SK-N-SH treated with all-trans-retinoic acid at 6 μM for 48 hours (cell line): ENCODE results near the gene MPDU1.
A peak's percentile ranks its signal among the peaks of the same experiment; 100 is the strongest.

Source experiments
- ATAC-seq: fragments of 200-7000 bp; cut with Tn5 transposase; 3 replicates; pipeline ENCODE4 v1.9.1; 2020; ENCODE audit warnings: mild to moderate bottlenecking, moderate library complexity
- ARNTL ChIP-seq: fragments of 450-650 bp; formaldehyde crosslinking; IDR thresholded peaks from 2 replicates; pipeline ENCODE4 v1.5.0; 2020; ENCODE audit warnings: low read depth, mild to moderate bottlenecking, moderate library complexity, borderline replicate concordance
- CSDC2 ChIP-seq: fragments of 250-450 bp; sonication (Bioruptor Pico); IDR thresholded peaks from 2 replicates; pipeline ENCODE4 v1.5.0; 2020; ENCODE audit warnings: mild to moderate bottlenecking, moderate library complexity
- CSRNP3 ChIP-seq: fragments of 250-450 bp; sonication (Bioruptor Pico); IDR thresholded peaks from 2 replicates; pipeline ENCODE4 v1.5.1; 2021; ENCODE audit warnings: mild to moderate bottlenecking, moderate library complexity
- ESRRG ChIP-seq: fragments of 250-450 bp; sonication (Bioruptor Pico); IDR thresholded peaks from 2 replicates; pipeline ENCODE4 v1.6.1; 2021; ENCODE audit warnings: mild to moderate bottlenecking
- GLIS3 ChIP-seq: fragments of 250-450 bp; sonication (Bioruptor Pico); IDR thresholded peaks from 2 replicates; pipeline ENCODE4 v1.5.0; 2020; ENCODE audit warnings: mild to moderate bottlenecking, moderate library complexity
- OSR1 ChIP-seq: fragments of 250-450 bp; sonication (Bioruptor Pico); IDR thresholded peaks from 2 replicates; pipeline ENCODE4 v1.8.0; 2022; ENCODE audit warnings: moderate library complexity, mild to moderate bottlenecking, inconsistent platforms
- PATZ1 ChIP-seq: fragments of 250-450 bp; sonication (Bioruptor Pico); IDR thresholded peaks from 2 replicates; pipeline ENCODE4 v1.8.0; 2020; ENCODE audit warnings: mild to moderate bottlenecking, moderate library complexity, borderline replicate concordance
- POU6F1 ChIP-seq: fragments of 250-450 bp; sonication (Bioruptor Pico); IDR thresholded peaks from 2 replicates; pipeline ENCODE4 v1.8.0; 2021; ENCODE audit warnings: low read depth, mild to moderate bottlenecking, moderate library complexity, borderline replicate concordance
- RARB ChIP-seq: fragments of 250-450 bp; sonication (Bioruptor Pico); IDR thresholded peaks from 2 replicates; pipeline ENCODE4 v1.8.0; 2021; ENCODE audit warnings: mild to moderate bottlenecking, moderate library complexity
- SNAI2 ChIP-seq: fragments of 250-450 bp; sonication (Bioruptor Pico); IDR thresholded peaks from 2 replicates; pipeline ENCODE4 v1.5.0; 2020; ENCODE audit warnings: mild to moderate bottlenecking, moderate library complexity
- TCF4 ChIP-seq: fragments of 250-450 bp; sonication (Bioruptor Pico); IDR thresholded peaks from 2 replicates; pipeline ENCODE4 v1.8.0; 2021; ENCODE audit warnings: mild to moderate bottlenecking, moderate library complexity, borderline replicate concordance
- TOX ChIP-seq: fragments of 250-450 bp; sonication (Bioruptor Pico); IDR thresholded peaks from 2 replicates; pipeline ENCODE4 v1.8.0; 2021; ENCODE audit warnings: mild to moderate bottlenecking, moderate library complexity, borderline replicate concordance
- TSHZ2 ChIP-seq: fragments of 250-450 bp; sonication (Bioruptor Pico); IDR thresholded peaks from 2 replicates; pipeline ENCODE4 v1.5.0; 2020; ENCODE audit warnings: mild to moderate bottlenecking, moderate library complexity
- ZFP3 ChIP-seq: fragments of 250-450 bp; sonication (Bioruptor Pico); IDR thresholded peaks from 2 replicates; pipeline ENCODE4 v1.5.0; 2020; ENCODE audit warnings: mild to moderate bottlenecking, moderate library complexity
- ZFP30 ChIP-seq: fragments of 450-650 bp; formaldehyde crosslinking; IDR thresholded peaks from 2 replicates; pipeline ENCODE4 v1.5.0; 2022; ENCODE audit warnings: mild to moderate bottlenecking, moderate library complexity
- ZNF565 ChIP-seq: fragments of 450-650 bp; formaldehyde crosslinking; conservative IDR thresholded peaks from 2 replicates; pipeline ENCODE4 v1.5.0; 2020; ENCODE audit warnings: low read depth, mild to moderate bottlenecking, moderate library complexity

MPDU1 gene

GRCh38 chr17:7570351-7570750 lies 13.3 kb upstream of the MPDU1 start:
- no peak for ATAC-seq
- TF ChIP-seq CSDC2 (CRISPR knock-in tag), result no peak
- no peak for TF ChIP-seq OSR1
- no peak for TF ChIP-seq TSHZ2 (CRISPR knock-in tag)
- no peak for TF ChIP-seq PATZ1 (CRISPR knock-in tag)

- no peak; the same call in 2 of the 3 replicates for ATAC-seq
- TF ChIP-seq ARNTL (CRISPR knock-in tag), result 0 out of 2 replicates have a peak, but pooled peaks have one; percentile 17
- TF ChIP-seq TSHZ2 (CRISPR knock-in tag), result no peak
- peak; percentile 21; the same call in 1 of the 2 replicates for TF ChIP-seq PATZ1 (CRISPR knock-in tag)
Measured at GRCh38 chr17:7572338-7572587, 11.4 kb upstream of the MPDU1 start.

GRCh38 chr17:7572588-7573323 lies 10.9 kb upstream of the MPDU1 start:
- peak; percentile 89 for ATAC-seq
- peak; percentile 58; the same call in 1 of the 2 replicates for TF ChIP-seq RARB (CRISPR knock-in tag)
- TF ChIP-seq ZFP3 (CRISPR knock-in tag), result peak; percentile 47; the same call in 1 of the 2 replicates
- no peak for TF ChIP-seq TSHZ2 (CRISPR knock-in tag)
- TF ChIP-seq ZFP30 (CRISPR knock-in tag), result peak; percentile 41; the same call in 1 of the 2 replicates
- TF ChIP-seq SNAI2, result no peak
- peak; percentile 71 for TF ChIP-seq CSRNP3
- TF ChIP-seq PATZ1 (CRISPR knock-in tag), result peak; percentile 76; the same call in 1 of the 2 replicates
- TF ChIP-seq TCF4, result 0 out of 2 replicates have a peak, but pooled peaks have one; percentile 17
- peak; percentile 33 for TF ChIP-seq ESRRG (CRISPR knock-in tag)
- 0 out of 2 replicates have a peak, but pooled peaks have one; percentile 4 for TF ChIP-seq ARNTL (CRISPR knock-in tag)
- TF ChIP-seq GLIS3 (CRISPR knock-in tag), result no peak; the same call in none of the 2 replicates
- TF ChIP-seq OSR1, result no peak
- peak; percentile 44; the same call in 1 of the 2 replicates for TF ChIP-seq TOX (CRISPR knock-in tag)
- no peak for TF ChIP-seq POU6F1 (CRISPR knock-in tag)
- no peak for TF ChIP-seq ZNF565
- 0 out of 2 replicates have a peak, but pooled peaks have one; percentile 42 for TF ChIP-seq CSDC2 (CRISPR knock-in tag)
- TF ChIP-seq, all 23 proteins: peak for 10
